Stimulated activated CD4-positive, alpha-beta T cell treated with anti-CD3 and anti-CD28 coated beads, TNF-alpha, amount 100 ng/mL, for 48 hours (primary cell): ENCODE measurements around the gene AKR1C1.
"Not testable (repeated sequence)": the region's sequence is repeated elsewhere in the genome, so short reads cannot be mapped to it uniquely, and the experiment has no call there.

Source experiments
- DNase-seq, 3 donors: peaks; one replicate each; pipeline ENCODE4 v3.0.0-alpha.2; 2020; ENCODE audit warnings: low read depth in 3 of 3

Gene AKR1C1

DNA sequence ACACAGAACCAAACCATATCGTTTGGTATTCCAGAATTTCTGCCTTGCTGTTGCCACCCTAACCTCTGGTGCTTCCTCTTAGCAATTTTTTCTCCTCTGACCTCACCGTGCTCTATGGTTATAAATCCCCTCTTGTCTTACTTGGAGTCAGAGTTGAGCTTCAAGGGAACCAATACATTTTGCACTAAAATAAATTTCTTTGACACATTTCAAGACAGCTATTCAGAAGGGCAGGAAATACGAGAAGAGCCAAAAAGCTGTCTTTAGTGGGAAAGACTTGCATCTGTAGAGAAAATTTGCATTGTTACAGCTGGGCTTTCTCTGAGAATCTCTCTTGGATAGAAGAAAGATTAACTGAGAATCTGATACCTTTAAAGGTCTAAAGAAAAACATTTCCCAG is 54.9 kb downstream of the AKR1C1 start:
- DNase-seq: no peak

DNA sequence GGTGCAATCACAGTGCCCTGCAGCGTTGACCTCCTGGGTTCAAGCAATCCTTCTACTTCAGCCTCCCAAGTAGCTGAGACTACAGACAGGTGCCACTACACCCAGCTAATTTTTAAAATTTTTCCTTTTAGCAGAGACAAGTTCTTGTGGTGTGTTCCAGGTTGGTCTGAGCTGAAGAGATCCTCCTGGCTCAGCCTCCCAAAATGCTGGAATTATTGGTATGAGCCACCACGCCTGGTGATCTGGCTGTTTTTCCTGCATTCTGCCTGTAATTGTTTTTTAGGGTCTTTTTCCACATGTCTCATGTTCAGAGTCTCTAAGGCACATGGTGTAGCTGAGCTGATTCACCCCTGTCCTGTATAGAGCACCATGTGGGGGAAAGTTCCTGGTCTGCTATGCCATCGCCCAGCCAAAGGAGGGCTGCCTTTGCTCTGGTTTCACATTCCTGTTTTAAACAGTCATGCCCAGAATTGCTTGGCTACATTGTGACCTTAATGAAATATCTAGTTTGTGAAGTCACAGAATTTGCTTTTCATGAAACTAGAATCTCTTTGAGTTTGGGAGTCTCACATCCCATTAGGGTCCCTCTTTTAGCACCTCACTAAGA is 55.6 kb downstream of the AKR1C1 start:
- not testable (repeated sequence) for DNase-seq

DNA sequence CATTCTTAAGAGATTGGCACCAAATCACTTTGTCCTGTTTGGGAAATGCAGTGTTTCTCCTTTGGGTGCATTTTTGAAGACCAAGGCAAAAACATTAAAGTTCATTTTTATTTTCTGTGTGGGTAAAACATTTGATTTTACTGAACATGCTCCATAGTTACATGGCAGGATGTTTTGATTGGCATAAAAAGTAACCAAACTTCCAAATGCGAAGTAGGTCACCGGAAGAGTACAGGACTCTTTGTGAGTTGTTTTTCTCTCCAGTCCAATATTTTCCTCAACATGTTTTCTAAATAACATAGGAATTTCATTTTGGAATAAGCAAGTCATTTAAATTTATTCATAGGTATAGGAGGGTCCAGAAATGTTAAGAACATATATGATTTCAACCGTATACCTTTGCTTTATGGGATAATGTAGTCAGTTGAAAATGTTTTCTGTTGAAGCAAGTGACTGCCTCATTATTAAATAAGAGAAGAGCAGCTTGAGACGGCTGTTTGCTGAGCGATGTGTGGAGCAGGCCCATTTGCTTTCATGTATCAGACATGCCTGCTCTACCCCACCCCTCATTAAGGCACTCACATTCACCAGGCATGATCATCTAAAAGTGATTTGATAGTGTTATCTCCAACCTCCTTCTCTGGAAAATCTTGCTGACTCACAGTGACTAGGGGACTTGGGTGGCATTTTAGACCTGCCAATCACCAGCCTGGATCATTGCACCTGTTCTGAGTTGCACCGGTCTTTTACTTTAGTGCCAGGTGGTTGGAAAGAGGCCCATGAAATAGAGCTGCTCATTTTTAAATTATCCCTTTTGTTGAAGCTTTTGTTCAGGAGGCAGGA is 56.8 kb downstream of the AKR1C1 start:
- not testable (repeated sequence) for DNase-seq

DNA sequence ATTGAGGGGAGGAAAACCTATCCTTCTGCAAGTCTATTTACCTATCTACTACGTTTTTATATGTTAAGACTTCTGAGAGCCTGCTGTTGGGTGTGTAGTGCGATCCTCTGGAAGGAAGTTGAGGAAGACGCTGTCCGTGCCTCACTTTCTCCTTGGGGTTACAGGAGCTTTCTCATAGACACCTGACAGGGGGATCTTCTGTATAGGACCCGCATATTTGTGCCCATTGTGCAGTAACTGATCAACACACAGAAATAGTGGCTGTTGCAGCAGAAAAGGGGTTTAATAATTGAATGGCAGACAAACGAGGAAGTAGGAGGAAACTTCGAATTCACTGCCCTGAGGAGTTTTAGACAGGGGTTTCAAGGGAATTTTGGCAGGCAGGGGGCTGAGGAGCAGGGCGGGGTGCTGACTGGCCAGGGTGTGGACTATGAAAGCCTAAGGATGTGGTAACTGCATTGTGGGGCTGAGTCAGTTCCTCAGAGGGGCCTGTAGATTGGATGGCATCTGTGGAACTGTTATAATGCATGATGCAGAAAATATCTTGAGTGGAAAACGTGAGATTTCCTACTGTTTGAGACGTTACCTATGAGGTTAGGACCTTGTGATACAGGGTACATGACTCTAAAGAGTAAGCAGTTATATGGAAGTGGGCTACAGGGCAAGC is 58.5 kb downstream of the AKR1C1 start:
- not testable (repeated sequence) for DNase-seq

DNA sequence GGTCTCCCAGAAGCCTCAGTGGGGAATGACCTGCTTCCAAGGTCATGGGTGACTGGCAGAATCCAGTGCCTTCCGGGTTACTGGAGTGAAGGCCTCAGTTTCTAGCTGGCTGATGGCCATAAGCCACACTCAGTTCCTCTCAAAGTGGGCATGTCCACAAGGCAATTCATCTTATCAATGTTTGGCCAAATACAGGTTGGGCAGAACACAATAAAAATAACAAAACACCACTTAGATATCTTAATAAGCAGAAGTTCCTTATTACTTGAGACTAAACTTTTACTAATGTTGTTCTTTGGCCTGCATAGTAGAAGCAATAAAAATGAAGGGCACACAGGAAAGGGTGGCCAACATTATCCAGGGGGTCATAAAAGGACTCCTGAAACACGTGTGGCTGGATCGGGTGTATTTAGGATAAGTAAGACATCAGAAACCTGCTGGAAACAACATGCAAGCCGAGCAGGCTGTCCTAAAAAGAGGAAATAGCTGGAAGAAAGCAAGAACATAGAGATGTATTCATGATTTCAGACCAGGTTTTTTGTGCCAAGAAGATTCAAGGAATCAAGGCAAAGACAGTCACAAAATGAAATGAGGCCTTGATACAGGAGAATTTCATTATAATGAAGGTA is 60.1 kb downstream of the AKR1C1 start:
- no peak for DNase-seq

DNA sequence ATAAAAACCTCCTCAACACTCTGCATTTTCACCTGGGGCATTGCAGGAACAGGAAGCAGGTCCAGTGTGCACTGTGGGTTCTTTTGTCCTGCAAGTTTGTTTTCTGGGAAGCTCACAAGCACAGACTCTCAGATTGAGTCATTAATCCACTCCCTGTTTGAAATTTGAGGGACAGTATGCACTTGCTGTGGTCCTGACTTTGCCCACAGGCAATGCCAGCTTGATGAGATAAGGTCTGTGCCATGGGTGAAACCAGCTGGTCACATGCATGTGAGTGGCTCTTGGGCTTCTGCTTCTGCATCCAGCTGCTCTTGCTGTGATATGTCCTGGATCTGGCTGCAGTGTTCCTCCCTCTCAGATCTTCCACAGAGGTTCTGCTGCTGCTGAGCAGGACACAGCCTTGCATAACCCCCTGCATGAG is 62.3 kb downstream of the AKR1C1 start:
- not testable (repeated sequence) for DNase-seq

DNA sequence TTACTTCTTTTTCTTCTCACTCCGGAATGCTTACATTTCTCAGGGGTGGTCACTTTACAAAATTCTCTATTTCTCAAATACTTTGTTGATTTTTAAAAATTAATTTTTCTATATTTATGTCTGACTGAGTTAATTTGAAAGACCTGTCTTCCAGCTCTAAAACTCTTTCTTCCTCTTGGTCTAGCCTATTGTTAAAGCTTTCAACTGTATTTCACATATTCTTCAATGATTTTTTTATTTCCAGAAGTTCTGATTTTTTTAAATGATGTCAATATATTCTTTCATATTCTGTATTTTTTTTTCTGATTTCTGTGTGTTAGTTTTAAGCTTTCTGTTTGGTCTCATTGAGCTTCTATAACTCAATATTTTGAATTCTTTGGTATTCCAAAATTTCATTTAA is 67.8 kb downstream of the AKR1C1 start:
- no peak for DNase-seq

DNA sequence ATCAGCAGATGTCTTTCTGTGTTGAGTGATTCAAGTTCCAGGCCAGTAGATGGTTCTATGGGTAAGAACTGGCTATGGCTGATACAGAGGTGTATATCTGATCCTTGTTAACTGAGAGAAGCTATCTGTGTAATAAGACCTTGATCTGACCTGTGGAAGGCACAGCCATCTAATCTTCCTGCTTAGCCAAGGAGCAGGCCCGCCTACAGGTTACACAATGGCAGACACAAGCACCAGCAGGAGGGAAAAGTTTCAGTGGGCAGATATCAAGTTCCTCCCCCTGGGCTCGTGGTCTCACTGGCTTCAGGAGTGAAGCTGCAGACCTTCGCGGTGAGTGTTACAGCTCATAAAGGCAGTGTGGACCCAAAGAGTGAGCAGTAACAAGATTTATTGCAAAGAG is 68.4 kb downstream of the AKR1C1 start:
- not testable (repeated sequence) for DNase-seq

DNA sequence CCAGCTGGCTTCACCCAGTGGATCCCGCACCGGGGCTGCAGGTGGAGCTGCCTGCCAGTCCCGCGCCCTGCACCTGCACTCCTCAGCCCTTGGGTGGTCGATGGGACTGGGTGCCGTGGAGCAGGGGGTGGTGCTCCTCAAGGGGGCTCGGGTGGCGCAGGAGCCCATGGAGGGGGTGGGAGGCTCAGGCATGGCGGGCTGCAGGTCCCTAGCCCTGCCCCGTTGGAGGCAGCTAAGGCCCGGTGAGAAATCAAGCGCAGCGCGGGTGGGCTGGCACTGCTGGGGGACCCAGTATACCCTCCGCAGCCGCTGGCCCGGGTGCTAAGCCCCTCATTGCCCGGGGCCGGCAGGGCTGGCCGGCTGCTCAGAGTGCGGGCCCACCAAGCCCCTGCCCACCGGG is 69.2 kb downstream of the AKR1C1 start:
- DNase-seq: not testable (repeated sequence)
